HepG2 (cell line): Measurements from ENCODE around the gene STK32B. TPM values are rescaled to one million over a fixed set of nuclear protein-coding genes. Genes with fewer than 3 reads are reported as not detected.

Experiments used
- ATAC-seq: fragments of 200-7000 bp; cut with Tn5 transposase; 3 replicates; pipeline ENCODE4 v1.9.1; 2020; ENCODE audit warnings: mild to moderate bottlenecking, moderate library complexity
- BruUV-seq: library from RNA; stranded (reverse); fragments of 400-500 nt; replicated peaks from 2 replicates; lab custom pipeline; 2021; lab: Mats Ljungman, UMichigan
- CTCF ChIA-PET: fragments of 300-600 bp; formaldehyde crosslinking; extraction: SDS; loops from one replicate; lab custom pipeline; 2021; ENCODE audit warnings: low total read pairs, inconsistent platforms, low intra/inter-chr PET ratio; lab: Yijun Ruan, JAX
- POLR2A ChIA-PET: fragments of 350-600 bp; sonication (Branson Sonifier 250); formaldehyde crosslinking; loops from one replicate; lab custom pipeline; 2020; ENCODE audit warnings: antibody characterized with exemption, inconsistent platforms; lab: Yijun Ruan, JAX
- DNase-seq: peaks from one replicate; pipeline ENCODE4 v3.0.0-alpha.2; 2015; ENCODE audit warnings: low spot score
- FAIRE-seq: peaks from 3 replicates; lab custom pipeline; 2011; peaks lifted over from hg19 to GRCh38; lab: Jason Lieb, UNC
- H2AFZ ChIP-seq: one replicate; pipeline ENCODE4 v1.6.1; 2011; ENCODE audit warnings: low read length, inconsistent platforms
- H3K27ac ChIP-seq: fragments of 300-600 bp; 3 replicates; pipeline ENCODE4 v1.8.0; 2011; ENCODE audit warnings: mixed run types, mild to moderate bottlenecking, mixed read lengths, low read length, inconsistent platforms; ENCODE audit not compliant: insufficient read depth; ENCODE audit errors: extremely low read length
- H3K27me3 ChIP-seq, 2 experiments: fragments of 200-600 bp in 1 of 2; 2 replicates in 1 of 2; 3 replicates in 1 of 2; pipeline versions ENCODE4 v1.6.0 to v1.8.0; 2011; ENCODE audit warnings: low read length in 2 of 2, mild to moderate bottlenecking in 2 of 2, moderate library complexity in 2 of 2, inconsistent platforms in 1 of 2; ENCODE audit not compliant: insufficient read depth in 2 of 2, control insufficient read depth in 1 of 2
- H3K36me3 ChIP-seq, 2 experiments: fragments of 200-600 bp in 1 of 2; replicated peaks in 1 of 2; 2 replicates in 1 of 2; 3 replicates in 1 of 2; pipeline versions ENCODE4 v1.5.1 to v1.8.0; 2011; ENCODE audit warnings: low read length in 2 of 2, inconsistent platforms in 1 of 2; ENCODE audit not compliant: insufficient read depth in 2 of 2, control insufficient read depth in 1 of 2
- H3K4me1 ChIP-seq: 2 replicates; pipeline ENCODE4 v1.5.1; 2012; ENCODE audit warnings: low read length, inconsistent platforms; ENCODE audit not compliant: insufficient read depth
- H3K4me2 ChIP-seq: 2 replicates; pipeline ENCODE4 v1.6.0; 2011; ENCODE audit warnings: low read depth, low read length, inconsistent platforms
- H3K4me3 ChIP-seq, 3 experiments: fragments of 200-600 bp in 1 of 3; sonication (generic), shearing (Covaris generic) in 1 of 3; replicated peaks in 1 of 3; 2 replicates each; pipeline ENCODE4 v1.5.1; 2011 to 2016; ENCODE audit warnings: low read length in 3 of 3, inconsistent platforms in 2 of 3, low read depth in 2 of 3, mild to moderate bottlenecking in 2 of 3, control low read depth in 1 of 3, mixed read lengths in 1 of 3; ENCODE audit not compliant: insufficient read depth in 1 of 3
- H3K79me2 ChIP-seq: one replicate; pipeline ENCODE4 v1.6.1; 2011; ENCODE audit warnings: low read length, inconsistent platforms; ENCODE audit not compliant: insufficient read depth
- H3K9ac ChIP-seq: 2 replicates; pipeline ENCODE4 v1.6.0; 2011; ENCODE audit warnings: mild to moderate bottlenecking, low read depth, low read length, inconsistent platforms; ENCODE audit not compliant: insufficient read depth
- H3K9me3 ChIP-seq: 2 replicates; pipeline ENCODE4 v1.5.1; 2012; ENCODE audit warnings: mild to moderate bottlenecking, low read length
- H4K20me1 ChIP-seq: 2 replicates; pipeline ENCODE4 v1.6.0; 2011; ENCODE audit warnings: inconsistent platforms, mild to moderate bottlenecking, low read length, moderate library complexity; ENCODE audit not compliant: insufficient read depth
- HOXA9 ChIP-seq: sonication (generic); formaldehyde crosslinking; IDR thresholded peaks from 2 replicates; pipeline ENCODE4 v1.8.1; 2022; ENCODE audit warnings: missing genetic modification reagents, mild to moderate bottlenecking, moderate library complexity, borderline replicate concordance
- KLF15 ChIP-seq: sonication (generic); formaldehyde crosslinking; IDR thresholded peaks from 2 replicates; pipeline ENCODE4 v1.8.1; 2023; ENCODE audit warnings: borderline replicate concordance, mild to moderate bottlenecking, inconsistent platforms, missing genetic modification reagents, mixed read lengths
- PRMT3 ChIP-seq: sonication (generic); formaldehyde crosslinking; IDR thresholded peaks from 2 replicates; pipeline ENCODE4 v1.8.1; 2022; ENCODE audit warnings: low read depth, mild to moderate bottlenecking, moderate library complexity, missing genetic modification reagents, borderline replicate concordance
- PTBP1 ChIP-seq: fragments of 200-400 bp; formaldehyde crosslinking; IDR thresholded peaks from 2 replicates; pipeline ENCODE4 v1.6.1; 2018; ENCODE audit warnings: low read length, low read depth; ENCODE audit not compliant: poor library complexity, severe bottlenecking
- RNF2 ChIP-seq: fragments of 450-650 bp; conservative IDR thresholded peaks from 2 replicates; pipeline ENCODE4 v1.6.1; 2016; ENCODE audit warnings: low read depth
- SNAI1 ChIP-seq: sonication (generic); formaldehyde crosslinking; IDR thresholded peaks from 2 replicates; pipeline ENCODE4 v1.5.0; 2020; ENCODE audit warnings: mild to moderate bottlenecking, missing genetic modification reagents, borderline replicate concordance
- SRY ChIP-seq: sonication (generic); formaldehyde crosslinking; IDR thresholded peaks from 2 replicates; pipeline ENCODE4 v1.8.0; 2022; ENCODE audit warnings: mild to moderate bottlenecking, missing genetic modification reagents
- TEAD2 ChIP-seq: sonication (generic); formaldehyde crosslinking; IDR thresholded peaks from 2 replicates; pipeline ENCODE4 v1.9.0; 2021; ENCODE audit warnings: missing genetic modification reagents
- ZBTB21 ChIP-seq: sonication (generic); formaldehyde crosslinking; IDR thresholded peaks from 2 replicates; pipeline ENCODE4 v1.4.0; 2020; ENCODE audit warnings: missing genetic modification reagents
- ZNF572 ChIP-seq: sonication (generic); formaldehyde crosslinking; IDR thresholded peaks from 2 replicates; pipeline ENCODE4 v1.5.1; 2020; ENCODE audit warnings: mild to moderate bottlenecking, missing genetic modification reagents
- WGBS: methylation state at CpG from one replicate; pipeline ENCODE4 v1.1.6; 2017; ENCODE audit warnings: low lambda C conversion rate; 5-methylcytosine and 5-hydroxymethylcytosine counted together
- in situ Hi-C: cut with HindIII; loops from 2 replicates; pipeline ENCODE4 v1.10.0; 2017; ENCODE audit warnings: low pct_unique_long_range_greater_than_20kb; ENCODE audit not compliant: extremely low pct_ligation_motif_present
- intact Hi-C: fragments of 100-400 bp; cut with micrococcal nuclease; formaldehyde crosslinking; loops from one replicate; pipeline ENCODE4 v1.10.0; 2022; ENCODE audit not compliant: unreplicated experiment
- polyA plus RNA-seq, 8 experiments: library from polyadenylated mRNA; depleted of rRNA in 3 of 8; stranded (reverse) in 7 of 8; unstranded in 1 of 8; fragments of >200 nt; fragmentation: Illumina TruSeq in 4 of 8; extraction: Trizol in 4 of 8; gene quantifications; 2 replicates each; pipeline versions ENCODE4 v1.2.1 to v1.2.3, GENCODE V29; 2011 to 2016; ENCODE audit warnings: low read depth in 4 of 8, missing spikeins in 1 of 8, mixed read lengths in 1 of 8; ENCODE audit not compliant: insufficient read depth in 1 of 8
- total RNA-seq, 5 experiments: library from RNA; depleted of rRNA; stranded (reverse); fragments of >200 nt; fragmentation: Illumina TruSeq; extraction: Trizol; gene quantifications; 2 replicates each; pipeline ENCODE4 v1.2.3, GENCODE V29; 2016; ENCODE audit warnings: low read depth in 1 of 5
- TF ChIP-seq, protein P1 (sequence below): sonication (generic); formaldehyde crosslinking; IDR thresholded peaks from 2 replicates; pipeline ENCODE4 v1.8.1; 2023; ENCODE audit warnings: missing genetic modification reagents, inconsistent platforms, borderline replicate concordance
- TF ChIP-seq, protein P2 (sequence below): sonication (generic); formaldehyde crosslinking; IDR thresholded peaks from 2 replicates; pipeline ENCODE4 v1.5.1; 2020; ENCODE audit warnings: missing genetic modification reagents, mild to moderate bottlenecking, borderline replicate concordance

STK32B gene
- total and polyA plus RNA-seq, 2 of the 13 experiments (the other 11 are each of a cell fraction or from before 2014, with no cell fraction given): not detected

DNA sequence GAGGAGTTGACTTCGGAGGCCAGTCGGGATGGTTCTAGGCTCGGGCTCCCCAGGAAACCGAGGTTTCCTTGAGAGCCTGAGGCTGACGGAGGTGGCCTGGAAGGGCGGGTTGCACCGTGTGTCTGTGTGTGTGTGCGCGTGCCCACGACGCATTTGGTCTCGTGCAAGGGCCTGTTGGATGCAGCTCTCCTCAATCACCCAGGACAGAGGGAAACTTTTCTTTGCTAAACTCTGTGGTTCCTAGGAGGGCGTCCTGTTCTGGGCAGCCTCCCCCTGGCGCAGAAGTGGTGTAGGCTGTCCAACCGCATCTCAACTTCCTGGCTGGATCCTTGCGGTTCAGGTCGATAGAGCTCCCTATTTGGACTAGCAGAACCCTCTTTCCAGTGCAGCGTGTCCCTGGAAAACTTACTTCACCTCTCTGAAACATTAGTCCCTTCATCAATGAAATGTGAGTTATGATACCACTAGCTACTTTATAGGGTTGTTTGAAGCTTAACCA lies 973 bp downstream of the STK32B start (continued):
- TF ChIP-seq, protein P1, sequence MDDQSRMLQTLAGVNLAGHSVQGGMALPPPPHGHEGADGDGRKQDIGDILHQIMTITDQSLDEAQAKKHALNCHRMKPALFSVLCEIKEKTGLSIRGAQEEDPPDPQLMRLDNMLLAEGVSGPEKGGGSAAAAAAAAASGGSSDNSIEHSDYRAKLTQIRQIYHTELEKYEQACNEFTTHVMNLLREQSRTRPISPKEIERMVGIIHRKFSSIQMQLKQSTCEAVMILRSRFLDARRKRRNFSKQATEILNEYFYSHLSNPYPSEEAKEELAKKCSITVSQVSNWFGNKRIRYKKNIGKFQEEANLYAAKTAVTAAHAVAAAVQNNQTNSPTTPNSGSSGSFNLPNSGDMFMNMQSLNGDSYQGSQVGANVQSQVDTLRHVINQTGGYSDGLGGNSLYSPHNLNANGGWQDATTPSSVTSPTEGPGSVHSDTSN (CRISPR knock-in tag): no peak
- TF ChIP-seq, protein P2, sequence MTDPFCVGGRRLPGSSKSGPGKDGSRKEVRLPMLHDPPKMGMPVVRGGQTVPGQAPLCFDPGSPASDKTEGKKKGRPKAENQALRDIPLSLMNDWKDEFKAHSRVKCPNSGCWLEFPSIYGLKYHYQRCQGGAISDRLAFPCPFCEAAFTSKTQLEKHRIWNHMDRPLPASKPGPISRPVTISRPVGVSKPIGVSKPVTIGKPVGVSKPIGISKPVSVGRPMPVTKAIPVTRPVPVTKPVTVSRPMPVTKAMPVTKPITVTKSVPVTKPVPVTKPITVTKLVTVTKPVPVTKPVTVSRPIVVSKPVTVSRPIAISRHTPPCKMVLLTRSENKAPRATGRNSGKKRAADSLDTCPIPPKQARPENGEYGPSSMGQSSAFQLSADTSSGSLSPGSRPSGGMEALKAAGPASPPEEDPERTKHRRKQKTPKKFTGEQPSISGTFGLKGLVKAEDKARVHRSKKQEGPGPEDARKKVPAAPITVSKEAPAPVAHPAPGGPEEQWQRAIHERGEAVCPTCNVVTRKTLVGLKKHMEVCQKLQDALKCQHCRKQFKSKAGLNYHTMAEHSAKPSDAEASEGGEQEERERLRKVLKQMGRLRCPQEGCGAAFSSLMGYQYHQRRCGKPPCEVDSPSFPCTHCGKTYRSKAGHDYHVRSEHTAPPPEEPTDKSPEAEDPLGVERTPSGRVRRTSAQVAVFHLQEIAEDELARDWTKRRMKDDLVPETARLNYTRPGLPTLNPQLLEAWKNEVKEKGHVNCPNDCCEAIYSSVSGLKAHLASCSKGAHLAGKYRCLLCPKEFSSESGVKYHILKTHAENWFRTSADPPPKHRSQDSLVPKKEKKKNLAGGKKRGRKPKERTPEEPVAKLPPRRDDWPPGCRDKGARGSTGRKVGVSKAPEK (CRISPR knock-in tag): no peak
- no peak for TF ChIP-seq KLF15

DNA sequence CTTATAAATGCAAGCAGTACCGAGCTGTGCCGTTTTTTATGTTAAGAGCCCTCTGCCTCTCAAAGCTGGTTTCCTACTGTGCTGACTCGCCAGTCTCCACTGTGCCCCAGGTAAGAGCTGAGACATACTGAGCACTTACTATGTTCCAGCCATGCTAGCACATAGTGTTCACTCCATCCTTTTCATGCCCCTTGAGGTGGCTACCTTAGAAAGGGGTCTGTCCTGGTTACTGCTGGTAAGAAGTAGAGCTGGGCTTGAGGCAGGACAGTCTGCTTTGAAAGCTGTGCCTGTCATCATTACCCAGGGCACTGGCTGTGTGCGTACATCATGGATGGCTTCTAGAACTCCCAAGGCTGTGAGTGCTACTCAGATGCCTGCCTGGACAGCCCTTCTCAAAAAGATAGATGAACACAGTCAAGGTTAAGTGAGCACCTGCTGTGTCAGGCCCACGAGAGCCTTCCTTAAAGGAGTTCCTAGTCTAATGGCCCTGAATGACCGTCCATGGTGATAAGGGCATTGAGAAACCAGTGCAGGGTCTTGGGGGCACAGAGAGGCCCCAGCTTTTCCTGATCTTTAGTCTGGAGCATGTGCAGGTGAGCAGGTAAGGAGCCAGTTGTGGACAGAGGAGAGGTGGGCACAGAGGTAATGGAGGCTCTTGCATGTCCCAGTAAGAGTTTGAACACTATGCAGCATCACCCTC lies 1.6 kb downstream of the STK32B start:
- Histone ChIP-seq H3K4me1 (peaks cover 11% of the 10 kb centered on the region), H3K79me2 (no peaks in the 10 kb centered on the region), H3K27me3 (peaks cover 2 to 5% of the 10 kb centered on the region in 2 experiments; a peak in 1 of 5 replicates), H3K36me3 (no peaks in the 10 kb centered on the region), H3K27ac (no peak overlapping the region), H3K4me3 (no peak overlapping the region), H3K9ac (no peak overlapping the region), H2AFZ (no peak overlapping the region), H3K9me3 (no peaks in the 10 kb centered on the region), H3K4me2 (no peak overlapping the region), H4K20me1 (no peaks in the 10 kb centered on the region)
- ChIA-PET POLR2A (no interaction called here), CTCF (no interaction called here)
- no peak for TF ChIP-seq RNF2
- TF ChIP-seq TEAD2 (CRISPR knock-in tag): no peak
- TF ChIP-seq HOXA9 (CRISPR knock-in tag): no peak
- TF ChIP-seq SRY (CRISPR knock-in tag): no peak
- TF ChIP-seq ZNF572: no peak
- no peak for TF ChIP-seq PRMT3 (CRISPR knock-in tag)
- TF ChIP-seq SNAI1 (CRISPR knock-in tag): no peak
- TF ChIP-seq PTBP1: no peak
- no peak for TF ChIP-seq ZBTB21 (CRISPR knock-in tag)
- in situ Hi-C loops: loop anchor here (5.0 to 10.0 kb wide), 3 partner anchors 92 to 762 kb away; no protein-coding TSS in a partner anchor
- no peak for FAIRE-seq
- no peak for ATAC-seq
- intact Hi-C loops: loop anchor here (5.0 kb wide), 1 partner anchor 739 kb away; no protein-coding TSS in a partner anchor
- no peak for DNase-seq
- 39% methylated on average over 5 of the region's 6 CpGs for WGBS
- BruUV-seq: no TSS peak
